ENCODE measurements around the gene HNRNPU.

Gene HNRNPU

DNA sequence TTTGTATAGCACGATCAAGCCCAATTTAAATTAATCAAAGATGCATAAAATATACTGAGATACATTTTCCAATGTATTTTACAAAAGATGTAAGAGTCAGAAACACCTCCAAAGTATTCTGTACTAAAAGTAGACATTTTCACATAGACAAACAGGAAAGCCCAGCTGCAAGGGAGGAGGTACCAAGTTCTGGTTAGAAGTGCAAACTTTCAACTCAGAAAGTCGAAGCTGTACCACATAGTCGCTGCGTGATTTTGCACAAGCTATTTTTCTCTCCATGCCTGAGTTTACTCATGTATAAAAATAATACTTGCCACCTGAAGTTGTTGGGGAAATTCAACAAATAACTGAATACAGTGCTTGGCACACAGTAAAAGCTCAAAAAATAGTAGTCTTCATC, 5.6 kb upstream of the HNRNPU start:
- no peak for DNase-seq (ENCODE audit: low spot score)
- no peak for TF ChIP-seq CTCF (IDR thresholded peaks at IDR 0.05; ENCODE audit: borderline replicate concordance, control extremely low read depth, extremely low read depth, insufficient read depth, missing control alignments)
- in situ Hi-C loops (cut with MboI; ENCODE audit: low sequenced_read_pairs, unreplicated experiment): no loop called here

GRCh38 chr1:244869364-244869827, 5.1 kb upstream of the HNRNPU start:
- in situ Hi-C loops (cut with MboI; ENCODE audit: low sequenced_read_pairs, unreplicated experiment): no loop called here
- no peak for TF ChIP-seq CTCF (IDR thresholded peaks at IDR 0.05; ENCODE audit: borderline replicate concordance, control extremely low read depth, extremely low read depth, insufficient read depth, missing control alignments)
- no peak for DNase-seq (ENCODE audit: low spot score)

DNA sequence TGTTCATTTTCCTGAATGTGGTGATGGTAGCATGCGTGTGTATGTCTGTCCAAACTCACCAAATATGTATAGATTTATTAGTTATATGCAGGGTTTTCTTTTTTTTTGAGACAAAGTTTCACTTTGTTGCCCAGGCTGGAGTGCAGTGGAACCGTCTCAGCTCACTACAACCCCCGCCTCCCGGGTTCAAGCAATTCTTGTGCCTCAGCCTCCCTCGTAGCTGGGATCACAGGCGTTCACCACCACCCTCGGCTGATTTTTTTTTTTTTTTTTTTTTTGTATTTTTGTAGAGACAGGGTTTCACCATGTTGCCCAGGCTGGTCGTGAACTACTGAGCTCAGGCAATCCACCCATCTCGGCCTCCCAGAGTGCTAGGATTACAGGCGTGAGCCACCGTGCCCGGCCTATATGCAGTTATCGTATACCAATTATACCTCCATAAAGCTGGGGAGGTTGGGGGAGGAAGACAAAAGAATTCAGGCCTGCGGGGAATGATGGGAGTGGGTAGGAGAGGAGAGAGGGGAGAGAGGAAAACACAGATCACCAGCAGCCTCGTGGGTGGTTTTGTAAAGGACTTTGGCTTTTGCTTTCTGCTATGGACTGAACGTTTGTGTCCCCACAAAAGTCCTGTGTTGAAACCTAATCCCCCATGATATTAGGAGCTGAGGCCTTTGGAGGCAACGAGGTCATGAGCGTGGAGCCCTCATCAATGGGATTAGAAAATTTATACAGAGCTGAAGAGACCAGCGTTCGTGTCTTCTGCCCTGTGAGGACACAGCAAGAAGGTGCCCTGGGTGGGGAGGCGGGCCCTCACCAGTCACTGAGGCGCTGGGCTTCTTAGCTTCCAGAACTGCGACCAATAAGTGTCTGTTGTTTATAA, 4.4 kb upstream of the HNRNPU start:
- in situ Hi-C loops (cut with MboI; ENCODE audit: low sequenced_read_pairs, unreplicated experiment): no loop called here
- no peak for TF ChIP-seq CTCF (IDR thresholded peaks at IDR 0.05; ENCODE audit: borderline replicate concordance, control extremely low read depth, extremely low read depth, insufficient read depth, missing control alignments)
- no peak for DNase-seq (ENCODE audit: low spot score)

DNA sequence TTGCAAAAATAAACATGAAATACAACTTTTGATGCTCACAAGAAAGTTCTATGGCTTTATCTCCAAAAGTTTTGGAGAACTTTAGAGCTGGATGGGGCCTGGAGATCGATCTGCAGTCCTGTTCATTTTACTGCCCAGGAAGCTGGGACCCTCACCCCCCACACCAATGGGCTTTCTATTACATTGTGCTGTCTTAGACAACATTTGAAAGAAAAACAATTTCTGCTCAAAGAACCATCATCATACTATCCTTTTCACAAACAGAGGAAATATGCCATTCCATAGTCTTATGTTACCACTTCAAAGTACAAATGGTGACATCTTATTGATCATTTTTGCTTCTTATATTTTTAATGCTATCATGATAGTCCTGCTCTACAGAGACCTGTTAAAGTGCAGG, 2.0 kb upstream of the HNRNPU start:
- no peak for TF ChIP-seq CTCF (IDR thresholded peaks at IDR 0.05; ENCODE audit: borderline replicate concordance, control extremely low read depth, extremely low read depth, insufficient read depth, missing control alignments)
- DNase-seq (ENCODE audit: low spot score): no peak
- in situ Hi-C loops (cut with MboI; ENCODE audit: low sequenced_read_pairs, unreplicated experiment): no loop called here

DNA sequence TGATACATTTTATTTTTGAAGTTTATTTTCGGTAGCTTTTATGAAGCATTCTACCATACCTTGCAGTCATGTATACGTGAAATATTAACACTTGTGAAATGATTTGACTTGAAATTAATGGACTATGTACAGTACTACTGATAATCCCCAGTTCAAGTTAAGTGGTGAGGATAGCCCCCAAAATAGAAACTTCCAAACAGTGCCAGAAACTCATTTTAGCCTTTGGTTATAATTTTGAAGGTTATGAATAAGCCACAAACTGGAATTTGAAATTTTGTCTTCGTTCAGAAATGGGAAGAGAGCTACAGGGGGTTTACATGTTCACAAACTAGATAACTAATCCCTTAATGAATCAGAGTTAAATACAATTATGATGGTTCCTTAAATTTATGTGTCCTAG, 1.5 kb upstream of the HNRNPU start:
- DNase-seq (ENCODE audit: low spot score): no peak
- in situ Hi-C loops (cut with MboI; ENCODE audit: low sequenced_read_pairs, unreplicated experiment): no loop called here
- TF ChIP-seq CTCF (IDR thresholded peaks at IDR 0.05; ENCODE audit: borderline replicate concordance, control extremely low read depth, extremely low read depth, insufficient read depth, missing control alignments): no peak

DNA sequence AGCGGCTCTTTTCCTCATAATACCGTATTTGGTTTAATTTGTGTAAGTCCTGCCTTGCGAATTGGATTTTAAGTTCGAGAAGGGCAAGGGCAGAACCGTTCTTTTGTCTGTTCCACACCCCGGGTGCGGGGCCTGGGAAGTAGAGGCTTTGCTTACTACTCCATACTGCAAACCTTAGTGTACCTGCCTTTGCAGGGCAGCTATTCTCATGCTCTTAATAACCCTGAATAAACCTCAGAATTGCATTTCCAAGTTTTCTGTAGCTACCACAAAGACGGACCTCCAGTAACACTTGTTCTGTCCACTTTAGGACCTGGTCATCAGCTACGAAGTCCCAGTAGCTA, 657 bp upstream of the HNRNPU start:
- TF ChIP-seq CTCF (IDR thresholded peaks at IDR 0.05; ENCODE audit: borderline replicate concordance, control extremely low read depth, extremely low read depth, insufficient read depth, missing control alignments): no peak
- DNase-seq (ENCODE audit: low spot score): no peak
- in situ Hi-C loops (cut with MboI; ENCODE audit: low sequenced_read_pairs, unreplicated experiment): no loop called here
